Upper lobe of left lung (tissue), 6 donors: ENCODE measurements around the gene RAN. TPM values are rescaled to one million over a fixed set of nuclear protein-coding genes. Genes with fewer than 3 reads are reported as not detected.

Experiments
- ATAC-seq, 2 donors: fragments of 200-7000 bp; cut with Tn5 transposase; one replicate each; pipeline ENCODE4 v1.9.1; 2022; ENCODE audit warnings: mild to moderate bottlenecking in 2 of 2, moderate library complexity in 2 of 2; ENCODE audit not compliant: low FRiP score in 2 of 2
- DNase-seq, 2 donors: peaks; one replicate each; pipeline ENCODE4 v3.0.0-alpha.2; 2019 to 2020
- H3K27ac ChIP-seq, 4 donors: fragments of 200-600 bp; sonication (generic); one replicate each; pipeline ENCODE4 v1.5.1; 2016 to 2019
- H3K27me3 ChIP-seq, 4 donors: fragments of 200-600 bp; sonication (generic); one replicate each; pipeline ENCODE4 v1.5.1; 2017 to 2019
- H3K36me3 ChIP-seq, 4 donors: fragments of 200-600 bp; sonication (generic); one replicate each; pipeline ENCODE4 v1.5.1; 2016 to 2019
- H3K4me1 ChIP-seq, 4 donors: fragments of 200-600 bp; sonication (generic); one replicate each; pipeline ENCODE4 v1.5.1; 2018 to 2019
- H3K4me3 ChIP-seq, 4 donors: fragments of 200-600 bp; sonication (generic); one replicate each; pipeline ENCODE4 v1.5.1; 2017 to 2019; ENCODE audit warnings: mild to moderate bottlenecking in 2 of 4, moderate library complexity in 1 of 4
- H3K9me3 ChIP-seq, 4 donors: fragments of 200-600 bp; sonication (generic); one replicate each; pipeline ENCODE4 v1.5.1; 2018 to 2019
- CTCF ChIP-seq, 6 experiments: fragments of 450-650 bp in 4 of 6; fragments of 200-600 bp in 2 of 6; sonication (generic) in 2 of 6; IDR thresholded peaks; one replicate each; pipeline ENCODE4 v1.5.1; 2016 to 2019; ENCODE audit warnings: antibody characterized with exemption in 6 of 6
- EP300 ChIP-seq, 4 donors: sonication (generic); formaldehyde crosslinking; IDR thresholded peaks; one replicate each; pipeline ENCODE4 v1.5.1; 2017; ENCODE audit warnings: antibody characterized with exemption in 4 of 4, control low read depth in 2 of 4
- POLR2A ChIP-seq, 4 donors: fragments of 450-650 bp; IDR thresholded peaks; one replicate each; pipeline ENCODE4 v1.5.1; 2016 to 2017; ENCODE audit warnings: antibody characterized with exemption in 4 of 4, mild to moderate bottlenecking in 2 of 4
- POLR2AphosphoS5 ChIP-seq, 2 donors: sonication (generic); formaldehyde crosslinking; IDR thresholded peaks; one replicate each; pipeline ENCODE4 v1.5.1; 2017; ENCODE audit warnings: antibody characterized with exemption in 2 of 2
- WGBS, 2 donors: methylation state at CpG; one replicate each; pipeline ENCODE4 v1.1.5; 2017 to 2018; 5-methylcytosine and 5-hydroxymethylcytosine counted together
- total RNA-seq, 6 donors: library from RNA; depleted of rRNA in 4 of 6; stranded (reverse); fragments of >200 nt in 4 of 6; gene quantifications; one replicate each; pipeline versions ENCODE4 v1.1.0 to v1.2.1, GENCODE V29; 2016 to 2021
- donor health status: DM: no; HTN: no; CAD: no; lungs with moderate emphysema.
- donor health status: DM: no; HTN: yes; CAD: no; lungs with severe emphysema.

Gene RAN
- total RNA-seq, 6 donors from 2014 or later, result 75.4 to 406 (median 188) TPM

GRCh38 chr12:130868412-130868811 is 3.5 kb upstream of the RAN start:
- 66 to 67% methylated on average over 4 of the region's 4 CpGs for WGBS, 2 donors
- no peaks in the 10 kb centered on the region for H3K9me3 ChIP-seq
- H3K27me3 ChIP-seq, result no peaks in the 10 kb centered on the region
- peaks cover 14 to 20% (median 15%) of the 10 kb centered on the region in 4 donors for H3K4me1 ChIP-seq
- no peak for TF ChIP-seq CTCF (IDR thresholded peaks at IDR 0.05)
- TF ChIP-seq POLR2AphosphoS5 (IDR thresholded peaks at IDR 0.05), result no peak
- TF ChIP-seq POLR2A (IDR thresholded peaks at IDR 0.05), result no peak
- TF ChIP-seq EP300 (IDR thresholded peaks at IDR 0.05), result no peak
- DNase-seq (no peak), ATAC-seq (no peak)
- no peak overlapping the region for H3K27ac ChIP-seq
- H3K4me3 ChIP-seq, result no peak overlapping the region
- H3K36me3 ChIP-seq, result peaks cover 0 to 3% (median 2%) of the 10 kb centered on the region in 4 donors

- H3K4me3 ChIP-seq, result peak overlapping the region in 3 of 4 donors; percentile 89 to 98 (median 92)
- peak; percentile 17 to 77 for DNase-seq
Measured at GRCh38 chr12:130870442-130871285, 1.2 kb upstream of the RAN start.

GRCh38 chr12:130872179-130873096 is 572 bp downstream of the RAN start:
- H3K4me3 ChIP-seq, result peak overlapping the region; percentile 75 to 98 (median 90)
- H3K9me3 ChIP-seq, result no peaks in the 10 kb centered on the region
- H3K27ac ChIP-seq, result peak overlapping the region; percentile 85 to 96 (median 91)
- peaks cover 21 to 33% (median 24%) of the 10 kb centered on the region in 4 donors for H3K4me1 ChIP-seq
- H3K36me3 ChIP-seq, result peaks cover 17 to 44% (median 27%) of the 10 kb centered on the region in 4 donors
- 3 to 9% methylated on average over 9 to 26 of the region's 79 CpGs for WGBS, 2 donors
- peak in 1 of 4 donors; percentile 21 for TF ChIP-seq POLR2A (IDR thresholded peaks at IDR 0.05)
- TF ChIP-seq EP300 (IDR thresholded peaks at IDR 0.05), result no peak
- no peak for TF ChIP-seq POLR2AphosphoS5 (IDR thresholded peaks at IDR 0.05)
- TF ChIP-seq CTCF (IDR thresholded peaks at IDR 0.05), result no peak
- no peaks in the 10 kb centered on the region for H3K27me3 ChIP-seq
- DNase-seq (peak; percentile 25 to 93), ATAC-seq (peak in 1 of 2 donors; percentile 56)

More at GRCh38 chr12:130870442-130871285, 1.2 kb upstream of the RAN start:
- WGBS, 2 donors, result 48 to 54% methylated on average over 24 to 31 of the region's 31 CpGs
- Histone ChIP-seq H3K9me3 (no peaks in the 10 kb centered on the region), H3K4me1 (peaks cover 21 to 33% (median 24%) of the 10 kb centered on the region in 4 donors), H3K27ac (peak overlapping the region; percentile 77 to 96 (median 84)), H3K27me3 (no peaks in the 10 kb centered on the region), H3K36me3 (peaks cover 6 to 26% (median 18%) of the 10 kb centered on the region in 4 donors)
- ATAC-seq, result peak; percentile 85 to 86
- TF ChIP-seq POLR2AphosphoS5 (IDR thresholded peaks at IDR 0.05) (no peak), CTCF (IDR thresholded peaks at IDR 0.05) (peak; percentile 35 to 74 (median 51)), EP300 (IDR thresholded peaks at IDR 0.05) (no peak), POLR2A (IDR thresholded peaks at IDR 0.05) (no peak)

- DNase-seq (no peak), ATAC-seq (no peak)
- Histone ChIP-seq H3K4me1 (peaks cover 21 to 33% (median 24%) of the 10 kb centered on the region in 4 donors), H3K27ac (peak overlapping the region in 2 of 4 donors; percentile 85 to 89), H3K36me3 (peaks cover 17 to 46% (median 27%) of the 10 kb centered on the region in 4 donors), H3K9me3 (no peaks in the 10 kb centered on the region), H3K27me3 (no peaks in the 10 kb centered on the region), H3K4me3 (peak overlapping the region; percentile 75 to 98 (median 90))
- no peak for TF ChIP-seq EP300 (IDR thresholded peaks at IDR 0.05)
- TF ChIP-seq CTCF (IDR thresholded peaks at IDR 0.05), result no peak
- no peak for TF ChIP-seq POLR2A (IDR thresholded peaks at IDR 0.05)
- TF ChIP-seq POLR2AphosphoS5 (IDR thresholded peaks at IDR 0.05), result no peak
- WGBS, 2 donors, result 46 to 51% methylated on average over 4 of the region's 4 CpGs
Measured at GRCh38 chr12:130873106-130873795, 1.4 kb downstream of the RAN start.
